Activated CD8-positive, alpha-beta T cell treated with anti-CD3 and anti-CD28 coated beads for 36 hours (primary cell): Measurements from ENCODE around the gene COL1A2. TPM values are rescaled to one million over a fixed set of nuclear protein-coding genes. Genes with fewer than 3 reads are reported as not detected.

Experiments
- ATAC-seq: fragments of 200-7000 bp; cut with Tn5 transposase; one replicate; pipeline ENCODE4 v1.10.0; 2021; ENCODE audit warnings: mild to moderate bottlenecking, moderate library complexity
- CTCF ChIA-PET: fragments of 350-600 bp; sonication (Branson Sonifier 250); formaldehyde crosslinking; loops from one replicate; lab custom pipeline; 2021; ENCODE audit warnings: antibody characterized with exemption; lab: Charles Lee
- POLR2A ChIA-PET: fragments of 350-600 bp; sonication (Branson Sonifier 250); formaldehyde crosslinking; loops from one replicate; lab custom pipeline; 2021; ENCODE audit warnings: antibody characterized with exemption; lab: Charles Lee
- DNase-seq: peaks from one replicate; pipeline ENCODE4 v3.0.0-alpha.2; 2020
- H3K27ac Mint-ChIP-seq: one replicate; pipeline ENCODE4 v1.8.0; 2021; ENCODE audit warnings: mild to moderate bottlenecking, mixed read lengths
- H3K27me3 Mint-ChIP-seq: one replicate; pipeline ENCODE4 v1.8.0; 2021; ENCODE audit warnings: mixed read lengths
- H3K36me3 Mint-ChIP-seq: one replicate; pipeline ENCODE4 v1.8.0; 2021; ENCODE audit warnings: low read depth, mixed read lengths
- H3K4me1 Mint-ChIP-seq: one replicate; pipeline ENCODE4 v1.8.0; 2021; ENCODE audit warnings: low read depth, mixed read lengths
- H3K4me3 Mint-ChIP-seq: one replicate; pipeline ENCODE4 v1.8.0; 2021; ENCODE audit warnings: mild to moderate bottlenecking, moderate library complexity, mixed read lengths
- H3K9me3 Mint-ChIP-seq: one replicate; pipeline ENCODE4 v1.8.0; 2021; ENCODE audit warnings: mixed read lengths
- CTCF ChIP-seq: fragments of 200-600 bp; IDR thresholded peaks from one replicate; pipeline ENCODE4 v1.8.0; 2022; ENCODE audit warnings: antibody characterized with exemption, mild to moderate bottlenecking
- intact Hi-C: fragments of 100-400 bp; cut with micrococcal nuclease; formaldehyde crosslinking; loops from one replicate; pipeline ENCODE4 v1.10.0; 2022
- total RNA-seq, 2 experiments: library from RNA; stranded (reverse); gene quantifications; one replicate each; pipeline ENCODE4 v1.2.3, GENCODE V29; 2021

The COL1A2 gene
- total RNA-seq, 2 experiments from 2014 or later: 0.47 to 0.56 TPM

- intact Hi-C loops: no loop called here
Observed at GRCh38 chr7:94426980-94427875, 32.5 kb downstream of the COL1A2 start.

GRCh38 chr7:94429153-94429552, 34.5 kb downstream of the COL1A2 start:
- Mint-ChIP-seq H3K9me3 (no peaks in the 10 kb centered on the region), H3K4me3 (no peak overlapping the region), H3K4me1 (no peaks in the 10 kb centered on the region), H3K27ac (no peak overlapping the region), H3K27me3 (no peaks in the 10 kb centered on the region), H3K36me3 (no peaks in the 10 kb centered on the region)
- no peak for TF ChIP-seq CTCF
- ChIA-PET POLR2A (no interaction called here), CTCF (no interaction called here)
- DNase-seq: no peak
- ATAC-seq: no peak
- intact Hi-C loops: no loop called here

More at GRCh38 chr7:94426980-94427875, 32.5 kb downstream of the COL1A2 start:
- ATAC-seq (no peak), DNase-seq (no peak)
- CTCF ChIA-PET: interaction anchor here (1.0 kb wide), 1 partner anchor 9 kb away, joined by 3 read pairs; no protein-coding TSS in a partner anchor
- Mint-ChIP-seq H3K27ac (no peak overlapping the region), H3K4me1 (no peaks in the 10 kb centered on the region), H3K9me3 (no peaks in the 10 kb centered on the region), H3K36me3 (no peaks in the 10 kb centered on the region), H3K27me3 (peaks cover 2% of the 10 kb centered on the region), H3K4me3 (no peak overlapping the region)
- TF ChIP-seq CTCF: no peak
- POLR2A ChIA-PET: no interaction called here

GRCh38 chr7:94431176-94431575, 36.5 kb downstream of the COL1A2 start:
- Mint-ChIP-seq H3K36me3 (no peaks in the 10 kb centered on the region), H3K9me3 (no peaks in the 10 kb centered on the region), H3K4me1 (peaks cover 3% of the 10 kb centered on the region), H3K27me3 (peaks cover 8% of the 10 kb centered on the region), H3K27ac (no peak overlapping the region), H3K4me3 (no peak overlapping the region)
- no peak for DNase-seq
- intact Hi-C loops: no loop called here
- TF ChIP-seq CTCF: no peak
- CTCF ChIA-PET: no interaction called here
- POLR2A ChIA-PET: no interaction called here
- no peak for ATAC-seq

GRCh38 chr7:94431619-94432280, 37.1 kb downstream of the COL1A2 start:
- Mint-ChIP-seq H3K9me3 (no peaks in the 10 kb centered on the region), H3K27ac (no peak overlapping the region), H3K36me3 (no peaks in the 10 kb centered on the region), H3K27me3 (peaks cover 13% of the 10 kb centered on the region), H3K4me3 (no peak overlapping the region), H3K4me1 (peaks cover 5% of the 10 kb centered on the region)
- POLR2A ChIA-PET: no interaction called here
- ATAC-seq (no peak), DNase-seq (no peak)
- intact Hi-C loops: no loop called here
- TF ChIP-seq CTCF: no peak
- CTCF ChIA-PET: no interaction called here

- CTCF ChIA-PET: no interaction called here
- H3K4me1 Mint-ChIP-seq: peaks cover 5% of the 10 kb centered on the region
- intact Hi-C loops: no loop called here
Observed at GRCh38 chr7:94432281-94432670, 37.6 kb downstream of the COL1A2 start.

More at GRCh38 chr7:94432281-94432670, 37.6 kb downstream of the COL1A2 start:
- Mint-ChIP-seq H3K36me3 (no peaks in the 10 kb centered on the region), H3K27me3 (peaks cover 15% of the 10 kb centered on the region), H3K4me3 (no peak overlapping the region), H3K27ac (no peak overlapping the region), H3K9me3 (no peaks in the 10 kb centered on the region)
- TF ChIP-seq CTCF: no peak
- POLR2A ChIA-PET: no interaction called here
- ATAC-seq: no peak
- DNase-seq: no peak
